ENCODE measurements around the gene ZNF521. TPM values are rescaled to one million over a fixed set of nuclear protein-coding genes. Genes with fewer than 3 reads are reported as not detected.

ZNF521 gene
- total RNA-seq, 1 experiment from 2014 or later: not detected

DNA sequence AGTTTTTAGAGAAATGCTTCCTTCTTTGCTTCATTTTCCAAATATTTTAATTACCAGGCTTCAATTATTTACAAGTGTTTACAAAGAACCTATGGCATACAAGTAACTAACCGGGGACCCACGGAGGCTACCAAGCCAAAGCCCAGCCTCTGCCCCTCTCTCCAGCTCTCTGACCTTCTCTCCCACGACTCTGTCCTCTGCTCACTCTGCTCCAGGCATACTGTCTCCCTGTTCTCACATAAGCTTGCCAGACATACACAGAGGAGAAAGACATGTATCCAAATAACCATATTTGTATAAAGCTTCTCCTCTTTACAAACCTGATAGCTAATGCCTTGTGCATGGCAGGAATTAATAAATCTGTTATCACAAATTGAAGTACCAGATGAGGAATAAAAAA lies 141.3 kb downstream of the ZNF521 start:
- no peak for DNase-seq
- H4K20me1 ChIP-seq (ENCODE audit: insufficient read depth): no peaks in the 10 kb centered on the region
- H2AFZ ChIP-seq: no peak overlapping the region
- no peaks in the 10 kb centered on the region for H3K27me3 ChIP-seq (ENCODE audit: insufficient read depth, low read depth)
- intact Hi-C loops (cut with micrococcal nuclease; ENCODE audit: unreplicated experiment): no loop called here
- no peaks in the 10 kb centered on the region for H3K9me2 ChIP-seq (ENCODE audit: insufficient read depth)
- ChIA-PET CTCF (no interaction called here), POLR2A (ENCODE audit: unreplicated experiment) (no interaction called here)
- H3K27ac ChIP-seq: no peak overlapping the region
- no peaks in the 10 kb centered on the region for H3K4me1 ChIP-seq (replicated peaks; ENCODE audit: insufficient read depth)
- H3K4me3 ChIP-seq: no peak overlapping the region
- H3K9me3 ChIP-seq (ENCODE audit: insufficient read depth, low read depth): no peaks in the 10 kb centered on the region
- H3K36me3 ChIP-seq (ENCODE audit: low read depth): no peaks in the 10 kb centered on the region
- H3K4me2 ChIP-seq: no peak overlapping the region
- BruUV-seq (replicated peaks): no TSS peak
- no peaks in the 10 kb centered on the region for H3F3A ChIP-seq (ENCODE audit: insufficient read depth, low read depth)
- H3K79me2 ChIP-seq (ENCODE audit: low read depth): no peaks in the 10 kb centered on the region
- TF ChIP-seq EZH2 (IDR thresholded peaks at IDR 0.05; ENCODE audit: low read depth): no peak
- TF ChIP-seq, protein P1, sequence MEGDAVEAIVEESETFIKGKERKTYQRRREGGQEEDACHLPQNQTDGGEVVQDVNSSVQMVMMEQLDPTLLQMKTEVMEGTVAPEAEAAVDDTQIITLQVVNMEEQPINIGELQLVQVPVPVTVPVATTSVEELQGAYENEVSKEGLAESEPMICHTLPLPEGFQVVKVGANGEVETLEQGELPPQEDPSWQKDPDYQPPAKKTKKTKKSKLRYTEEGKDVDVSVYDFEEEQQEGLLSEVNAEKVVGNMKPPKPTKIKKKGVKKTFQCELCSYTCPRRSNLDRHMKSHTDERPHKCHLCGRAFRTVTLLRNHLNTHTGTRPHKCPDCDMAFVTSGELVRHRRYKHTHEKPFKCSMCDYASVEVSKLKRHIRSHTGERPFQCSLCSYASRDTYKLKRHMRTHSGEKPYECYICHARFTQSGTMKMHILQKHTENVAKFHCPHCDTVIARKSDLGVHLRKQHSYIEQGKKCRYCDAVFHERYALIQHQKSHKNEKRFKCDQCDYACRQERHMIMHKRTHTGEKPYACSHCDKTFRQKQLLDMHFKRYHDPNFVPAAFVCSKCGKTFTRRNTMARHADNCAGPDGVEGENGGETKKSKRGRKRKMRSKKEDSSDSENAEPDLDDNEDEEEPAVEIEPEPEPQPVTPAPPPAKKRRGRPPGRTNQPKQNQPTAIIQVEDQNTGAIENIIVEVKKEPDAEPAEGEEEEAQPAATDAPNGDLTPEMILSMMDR (conservative IDR thresholded peaks at IDR 0.05): no peak

DNA sequence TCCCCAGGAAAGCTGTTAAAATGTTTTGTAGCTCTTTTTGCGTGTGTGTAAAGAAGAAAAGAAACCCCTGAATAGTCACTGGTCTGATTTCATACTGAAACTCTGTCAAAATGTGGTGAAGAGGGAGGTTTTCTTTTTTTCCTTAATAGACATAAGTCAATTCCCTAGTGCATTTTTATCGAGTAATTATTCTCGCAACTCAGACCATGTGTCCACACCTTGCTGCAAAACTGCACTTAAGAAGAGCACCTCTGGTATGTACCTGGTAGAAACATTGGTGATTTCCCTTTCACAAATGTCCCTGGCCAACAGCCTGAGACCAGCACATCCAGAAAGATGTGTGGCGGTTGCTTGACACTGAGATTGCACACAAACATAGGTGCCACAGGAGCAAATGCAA lies 159.9 kb downstream of the ZNF521 start:
- Histone ChIP-seq H2AFZ (no peak overlapping the region), H3K27ac (no peak overlapping the region), H4K20me1 (ENCODE audit: insufficient read depth) (no peaks in the 10 kb centered on the region), H3K36me3 (ENCODE audit: low read depth) (no peaks in the 10 kb centered on the region), H3F3A (ENCODE audit: insufficient read depth, low read depth) (no peaks in the 10 kb centered on the region), H3K27me3 (ENCODE audit: insufficient read depth, low read depth) (0 out of 2 replicates have a peak, but pooled peaks cover 2% of the 10 kb centered on the region), H3K9me2 (ENCODE audit: insufficient read depth) (no peaks in the 10 kb centered on the region), H3K9me3 (ENCODE audit: insufficient read depth, low read depth) (no peaks in the 10 kb centered on the region), H3K4me2 (no peak overlapping the region), H3K4me3 (no peak overlapping the region), H3K4me1 (replicated peaks; ENCODE audit: insufficient read depth) (no peaks in the 10 kb centered on the region), H3K79me2 (ENCODE audit: low read depth) (no peaks in the 10 kb centered on the region)
- POLR2A ChIA-PET (ENCODE audit: unreplicated experiment): no interaction called here
- CTCF ChIA-PET: no interaction called here
- DNase-seq: no peak
- TF ChIP-seq, protein P1 (conservative IDR thresholded peaks at IDR 0.05): no peak
- TF ChIP-seq EZH2 (IDR thresholded peaks at IDR 0.05; ENCODE audit: low read depth): no peak
- intact Hi-C loops (cut with micrococcal nuclease; ENCODE audit: unreplicated experiment): no loop called here
- BruUV-seq (replicated peaks): no TSS peak

DNA sequence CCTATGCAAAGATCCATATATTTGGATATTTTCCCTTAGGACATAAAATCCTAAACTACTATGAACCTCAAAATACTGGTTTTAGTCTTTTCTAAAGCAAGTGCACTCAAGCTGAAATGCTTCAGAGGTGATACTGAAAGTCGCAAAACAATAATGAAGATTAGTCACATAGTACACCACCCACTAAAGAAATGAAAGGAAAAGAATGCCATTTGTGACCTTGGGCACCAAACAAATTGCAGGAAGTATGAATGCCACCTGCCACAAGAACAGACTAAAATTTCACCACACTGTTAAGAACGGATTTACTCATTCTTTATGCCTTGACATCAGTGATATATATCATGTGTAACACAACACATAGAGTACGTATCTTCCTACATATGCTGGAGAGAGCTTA lies 161.5 kb downstream of the ZNF521 start:
- POLR2A ChIA-PET (ENCODE audit: unreplicated experiment): no interaction called here
- CTCF ChIA-PET: no interaction called here
- intact Hi-C loops (cut with micrococcal nuclease; ENCODE audit: unreplicated experiment): no loop called here

More for the DNA sequence above, 161.5 kb downstream of the ZNF521 start:
- no peaks in the 10 kb centered on the region for H3K9me2 ChIP-seq (ENCODE audit: insufficient read depth)
- H3K4me1 ChIP-seq (replicated peaks; ENCODE audit: insufficient read depth): no peaks in the 10 kb centered on the region
- no peak for DNase-seq
- no peak for TF ChIP-seq EZH2 (IDR thresholded peaks at IDR 0.05; ENCODE audit: low read depth)
- TF ChIP-seq, protein P1 (conservative IDR thresholded peaks at IDR 0.05): no peak
- no peaks in the 10 kb centered on the region for H3F3A ChIP-seq (ENCODE audit: insufficient read depth, low read depth)
- H3K4me3 ChIP-seq: no peak overlapping the region
- H2AFZ ChIP-seq: no peak overlapping the region
- H3K9me3 ChIP-seq (ENCODE audit: insufficient read depth, low read depth): no peaks in the 10 kb centered on the region
- H3K27me3 ChIP-seq (ENCODE audit: insufficient read depth, low read depth): 0 out of 2 replicates have a peak, but pooled peaks cover 2% of the 10 kb centered on the region
- H3K4me2 ChIP-seq: no peak overlapping the region
- H3K79me2 ChIP-seq (ENCODE audit: low read depth): no peaks in the 10 kb centered on the region
- BruUV-seq (replicated peaks): no TSS peak
- H4K20me1 ChIP-seq (ENCODE audit: insufficient read depth): no peaks in the 10 kb centered on the region
- H3K27ac ChIP-seq: no peak overlapping the region
- no peaks in the 10 kb centered on the region for H3K36me3 ChIP-seq (ENCODE audit: low read depth)

Measured in PC-9 (cell line).